GM19324 (cell line): ENCODE data around the gene ZAR1L.
"Not testable (repeated sequence)": the region's sequence is repeated elsewhere in the genome, so short reads cannot be mapped to it uniquely, and the experiment has no call there.

Experiments
- ATAC-seq: cut with Tn5 transposase; IDR thresholded peaks from one replicate; pipeline ENCODE4 v1.9.1; 2021; ENCODE audit warnings: mild to moderate bottlenecking, moderate library complexity; ENCODE audit not compliant: unreplicated experiment, low FRiP score

The ZAR1L gene, protein sequence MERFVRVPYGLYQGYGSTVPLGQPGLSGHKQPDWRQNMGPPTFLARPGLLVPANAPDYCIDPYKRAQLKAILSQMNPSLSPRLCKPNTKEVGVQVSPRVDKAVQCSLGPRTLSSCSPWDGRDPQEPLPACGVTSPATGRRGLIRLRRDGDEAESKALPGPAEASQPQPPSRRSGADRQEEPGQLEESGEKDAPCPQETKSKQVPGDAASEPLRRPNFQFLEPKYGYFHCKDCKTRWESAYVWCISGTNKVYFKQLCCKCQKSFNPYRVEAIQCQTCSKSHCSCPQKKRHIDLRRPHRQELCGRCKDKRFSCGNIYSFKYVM

DNA sequence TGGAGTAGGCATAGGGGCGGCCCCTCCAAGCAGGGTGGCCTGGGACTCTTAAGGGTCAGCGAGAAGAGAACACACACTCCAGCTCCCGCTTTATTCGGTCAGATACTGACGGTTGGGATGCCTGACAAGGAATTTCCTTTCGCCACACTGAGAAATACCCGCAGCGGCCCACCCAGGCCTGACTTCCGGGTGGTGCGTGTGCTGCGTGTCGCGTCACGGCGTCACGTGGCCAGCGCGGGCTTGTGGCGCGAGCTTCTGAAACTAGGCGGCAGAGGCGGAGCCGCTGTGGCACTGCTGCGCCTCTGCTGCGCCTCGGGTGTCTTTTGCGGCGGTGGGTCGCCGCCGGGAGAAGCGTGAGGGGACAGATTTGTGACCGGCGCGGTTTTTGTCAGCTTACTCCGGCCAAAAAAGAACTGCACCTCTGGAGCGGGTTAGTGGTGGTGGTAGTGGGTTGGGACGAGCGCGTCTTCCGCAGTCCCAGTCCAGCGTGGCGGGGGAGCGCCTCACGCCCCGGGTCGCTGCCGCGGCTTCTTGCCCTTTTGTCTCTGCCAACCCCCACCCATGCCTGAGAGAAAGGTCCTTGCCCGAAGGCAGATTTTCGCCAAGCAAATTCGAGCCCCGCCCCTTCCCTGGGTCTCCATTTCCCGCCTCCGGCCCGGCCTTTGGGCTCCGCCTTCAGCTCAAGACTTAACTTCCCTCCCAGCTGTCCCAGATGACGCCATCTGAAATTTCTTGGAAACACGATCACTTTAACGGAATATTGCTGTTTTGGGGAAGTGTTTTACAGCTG is at the start of gene ZAR1L, which contains the start of gene BRCA2:
TSS of gene ZAR1L (minus strand) at position 126 of the 790 bp plus-strand sequence. CDS start 3,438 bp downstream, outside the sequence.
TSS of gene BRCA2 (plus strand) at position 271 of the 790 bp plus-strand sequence. CDS start 953 bp downstream, outside the sequence.
- ATAC-seq: peak; percentile 95

DNA sequence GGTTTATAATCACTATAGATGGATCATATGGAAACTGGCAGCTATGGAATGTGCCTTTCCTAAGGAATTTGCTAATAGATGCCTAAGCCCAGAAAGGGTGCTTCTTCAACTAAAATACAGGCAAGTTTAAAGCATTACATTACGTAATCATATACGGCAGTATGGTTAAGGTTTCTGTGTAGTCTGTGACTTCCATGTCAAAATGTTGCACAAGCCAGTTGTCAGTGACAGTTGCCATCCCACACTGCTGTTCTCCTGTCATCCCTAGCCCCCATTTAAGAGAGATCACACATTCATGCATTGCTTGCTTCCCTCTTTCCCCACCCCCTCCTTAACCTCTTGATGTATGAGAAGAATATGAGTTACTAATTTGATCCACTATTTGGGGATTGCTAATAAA is 47.4 kb upstream of the ZAR1L start:
- ATAC-seq: no peak

GRCh38 chr13:32355935-32356334 is 40.8 kb upstream of the ZAR1L start:
- not testable (repeated sequence) for ATAC-seq

- ATAC-seq: peak; percentile 62
Measured at GRCh38 chr13:32354040-32354439, 38.9 kb upstream of the ZAR1L start.

DNA sequence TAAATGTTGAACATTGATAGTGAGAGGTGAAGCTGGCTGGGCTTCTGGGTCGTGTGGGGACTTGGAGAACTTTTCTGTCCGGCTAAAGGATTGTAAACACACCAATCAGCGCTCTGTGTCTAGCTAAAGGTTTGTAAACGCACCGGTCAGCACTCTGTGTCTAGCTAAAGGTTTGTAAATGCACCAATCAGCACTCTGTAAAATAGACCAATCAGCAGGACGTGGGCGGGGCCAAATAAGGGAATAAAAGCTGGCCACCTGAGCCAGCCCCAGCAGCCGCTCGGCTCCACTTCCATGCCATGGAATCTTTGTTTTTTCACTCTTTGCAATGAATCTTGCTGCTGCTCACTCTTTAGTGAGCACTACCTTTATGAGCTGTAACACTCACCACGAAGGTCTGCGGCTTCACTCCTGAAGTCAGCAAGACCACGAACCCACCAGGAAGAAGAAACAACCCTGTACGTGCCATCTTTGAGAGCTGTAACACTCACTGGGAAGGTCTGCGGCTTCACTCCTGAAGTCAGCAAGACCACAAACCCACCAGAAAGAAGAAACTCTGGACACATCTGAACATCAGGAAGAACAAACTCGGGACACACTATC is 35.8 kb upstream of the ZAR1L start:
- ATAC-seq: not testable (repeated sequence)

- ATAC-seq: no peak
Measured at GRCh38 chr13:32347651-32348050, 32.5 kb upstream of the ZAR1L start.

DNA sequence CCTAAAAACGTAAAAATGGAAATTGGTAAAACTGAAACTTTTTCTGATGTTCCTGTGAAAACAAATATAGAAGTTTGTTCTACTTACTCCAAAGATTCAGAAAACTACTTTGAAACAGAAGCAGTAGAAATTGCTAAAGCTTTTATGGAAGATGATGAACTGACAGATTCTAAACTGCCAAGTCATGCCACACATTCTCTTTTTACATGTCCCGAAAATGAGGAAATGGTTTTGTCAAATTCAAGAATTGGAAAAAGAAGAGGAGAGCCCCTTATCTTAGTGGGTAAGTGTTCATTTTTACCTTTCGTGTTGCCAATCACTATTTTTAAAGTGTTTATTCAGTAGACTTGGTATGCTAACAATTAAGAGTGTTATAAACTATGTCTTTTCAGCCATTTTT is 25.8 kb upstream of the ZAR1L start:
- no peak for ATAC-seq

- no peak for ATAC-seq
Measured at GRCh38 chr13:32334671-32335070, 19.5 kb upstream of the ZAR1L start.

DNA sequence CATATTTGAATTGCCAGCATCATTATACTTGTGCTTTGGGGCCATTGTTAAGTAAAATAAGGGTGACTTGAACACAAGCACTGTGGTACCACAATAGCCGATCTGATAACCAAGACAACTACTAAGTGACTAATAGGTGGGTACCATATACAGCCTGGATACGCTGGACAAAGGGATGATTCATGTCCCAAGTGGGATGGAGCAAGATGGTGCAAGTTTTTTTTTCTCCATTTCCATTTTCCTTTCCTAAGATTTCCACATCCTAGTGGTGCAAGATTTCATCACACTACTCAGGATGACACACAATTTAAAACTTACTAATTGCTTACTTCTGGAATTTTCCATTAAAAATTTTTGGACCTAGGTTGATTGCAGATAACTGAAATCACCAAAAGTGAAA is 15.3 kb upstream of the ZAR1L start:
- ATAC-seq: no peak

DNA sequence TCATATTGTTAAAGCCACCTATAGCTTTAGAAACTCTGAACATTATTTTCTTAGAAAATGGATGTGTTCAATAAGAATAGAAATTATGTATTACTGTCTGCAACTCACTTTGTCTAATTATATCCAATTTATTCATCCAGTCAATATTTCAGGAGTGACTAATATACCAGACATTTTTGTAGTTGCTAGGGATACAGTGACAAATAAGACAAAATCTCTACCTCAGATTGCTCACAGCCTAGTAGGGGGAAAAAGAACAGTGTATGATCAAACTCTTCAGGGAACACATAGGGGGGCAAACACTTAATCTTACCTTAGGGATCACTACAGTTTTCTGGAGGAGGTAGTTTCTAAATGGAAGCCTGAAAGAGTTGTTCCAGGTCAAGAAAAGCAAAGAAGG is 8.7 kb upstream of the ZAR1L start:
- no peak for ATAC-seq

DNA sequence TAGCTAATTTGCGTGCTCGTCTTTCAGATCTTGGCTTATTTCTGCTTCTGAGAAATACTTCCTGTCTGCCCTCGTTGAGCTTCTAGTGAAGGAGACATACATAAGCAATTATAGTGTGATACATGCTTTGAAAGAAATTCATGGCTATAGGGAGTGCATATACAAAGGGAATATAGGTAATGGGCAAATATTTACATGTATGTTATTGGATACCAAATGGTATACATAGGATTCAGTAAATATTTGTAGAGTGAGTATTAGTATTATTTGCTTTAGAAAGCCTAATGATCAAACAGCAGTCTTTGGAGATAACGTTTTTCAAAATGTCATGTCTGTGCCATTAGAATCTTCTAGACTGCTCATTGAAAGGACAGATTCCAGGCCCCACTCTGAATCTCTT is 5.4 kb upstream of the ZAR1L start:
- ATAC-seq: no peak

- ATAC-seq: no peak
Measured at GRCh38 chr13:32317716-32318465, 2.7 kb upstream of the ZAR1L start.

DNA sequence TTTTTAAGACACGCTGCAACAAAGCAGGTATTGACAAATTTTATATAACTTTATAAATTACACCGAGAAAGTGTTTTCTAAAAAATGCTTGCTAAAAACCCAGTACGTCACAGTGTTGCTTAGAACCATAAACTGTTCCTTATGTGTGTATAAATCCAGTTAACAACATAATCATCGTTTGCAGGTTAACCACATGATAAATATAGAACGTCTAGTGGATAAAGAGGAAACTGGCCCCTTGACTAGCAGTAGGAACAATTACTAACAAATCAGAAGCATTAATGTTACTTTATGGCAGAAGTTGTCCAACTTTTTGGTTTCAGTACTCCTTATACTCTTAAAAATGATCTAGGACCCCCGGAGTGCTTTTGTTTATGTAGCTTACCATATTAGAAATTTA is 1.3 kb upstream of the ZAR1L start:
- ATAC-seq: no peak

DNA sequence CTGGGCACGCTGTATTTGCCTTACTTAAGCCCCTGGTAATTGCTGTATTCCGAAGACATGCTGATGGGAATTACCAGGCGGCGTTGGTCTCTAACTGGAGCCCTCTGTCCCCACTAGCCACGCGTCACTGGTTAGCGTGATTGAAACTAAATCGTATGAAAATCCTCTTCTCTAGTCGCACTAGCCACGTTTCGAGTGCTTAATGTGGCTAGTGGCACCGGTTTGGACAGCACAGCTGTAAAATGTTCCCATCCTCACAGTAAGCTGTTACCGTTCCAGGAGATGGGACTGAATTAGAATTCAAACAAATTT is 821 bp upstream of the ZAR1L start:
- peak; percentile 51 for ATAC-seq

GRCh38 chr13:32314271-32315237 is 609 bp downstream of the ZAR1L start:
- ATAC-seq: peak; percentile 14

GRCh38 chr13:32311188-32311897 is 3.8 kb downstream of the ZAR1L start:
- no peak for ATAC-seq

DNA sequence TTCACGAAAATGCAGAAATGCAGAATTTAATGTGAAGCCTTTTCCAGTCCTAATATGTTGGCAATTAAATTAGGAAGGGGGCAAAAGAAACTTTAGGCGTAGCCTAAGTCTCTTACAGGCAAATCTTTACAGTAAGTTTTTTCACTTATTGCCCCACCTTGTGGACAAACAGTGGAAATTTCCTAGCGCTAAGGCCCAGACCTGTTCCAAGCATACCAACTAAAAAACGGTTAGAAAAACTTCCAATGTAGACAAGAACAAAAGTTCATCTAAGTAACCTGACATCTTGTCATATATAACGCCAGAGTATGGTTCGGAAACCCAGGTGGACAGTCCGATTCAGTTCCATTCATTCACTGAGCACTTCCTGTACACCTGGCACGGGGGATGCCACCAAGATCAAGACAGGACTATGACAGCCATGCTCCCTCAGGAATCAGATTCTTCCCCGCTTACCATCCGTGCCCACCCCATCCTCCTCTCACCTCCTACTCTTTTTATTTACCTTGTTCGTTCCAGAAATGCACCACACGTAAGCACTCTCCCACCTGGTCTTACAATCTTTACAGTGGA is 4.9 kb downstream of the ZAR1L start:
- ATAC-seq: peak; percentile 69

DNA sequence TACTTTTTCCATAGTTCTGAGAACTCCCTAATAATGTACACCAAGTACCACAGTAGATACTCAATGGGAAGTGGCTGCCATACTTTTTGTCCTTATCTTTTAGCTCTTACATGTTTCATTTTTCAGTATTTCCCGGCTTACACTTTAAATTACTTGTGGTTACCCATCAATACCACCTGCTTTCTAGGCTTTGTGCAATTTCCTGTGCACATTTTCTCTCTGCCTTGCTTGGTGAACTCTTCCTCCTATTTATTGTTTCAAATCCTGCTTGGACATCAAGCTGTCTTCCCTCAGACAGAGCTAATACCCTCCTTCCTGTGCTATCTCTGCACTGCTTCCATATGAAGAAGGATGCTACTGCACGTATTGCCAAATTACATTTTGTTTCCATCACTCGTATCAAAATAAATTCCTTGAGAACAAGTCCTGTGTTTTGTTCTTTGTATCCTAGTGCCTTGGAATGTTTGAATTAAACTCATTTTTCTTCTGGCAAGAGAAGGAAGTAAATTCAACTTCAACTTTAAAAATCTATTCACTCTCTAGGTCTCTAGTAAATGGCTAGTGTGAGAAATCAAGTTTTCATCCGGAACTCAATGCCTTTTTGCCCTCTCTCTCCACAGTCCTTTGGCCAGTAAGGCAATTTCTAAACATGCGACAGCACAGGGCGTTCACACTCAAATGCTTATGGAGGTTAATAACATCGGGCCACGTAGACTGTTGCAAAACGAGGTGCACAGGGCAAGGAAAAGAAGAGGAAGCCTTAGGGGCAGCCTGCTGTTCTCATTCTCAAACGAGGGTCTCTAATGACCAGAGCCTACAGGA is 5.6 kb downstream of the ZAR1L start:
- peak; percentile 24 for ATAC-seq
